ENCODE results near the gene TSSC4.

The TSSC4 gene

GRCh38 chr11:2436013-2436520 lies 35.5 kb downstream of the TSSC4 start:
- DNase-seq, result no peak

GRCh38 chr11:2436521-2437031 lies 36.0 kb downstream of the TSSC4 start:
- no peak for DNase-seq

GRCh38 chr11:2437516-2437915 lies 37.0 kb downstream of the TSSC4 start:
- DNase-seq, result no peak

- DNase-seq, result no peak
These were observed 39.3 kb downstream of the TSSC4 start for GRCh38 chr11:2439820-2440219.

GRCh38 chr11:2440646-2441045 lies 40.1 kb downstream of the TSSC4 start:
- no peak for DNase-seq

- DNase-seq, result no peak
These were observed 40.6 kb downstream of the TSSC4 start for GRCh38 chr11:2441171-2441570.

- DNase-seq, result no peak
These were observed 42.0 kb downstream of the TSSC4 start for GRCh38 chr11:2442589-2442988.

- DNase-seq, result no peak
These were observed 42.9 kb downstream of the TSSC4 start for GRCh38 chr11:2443406-2443805.

GRCh38 chr11:2443881-2444820 lies 43.6 kb downstream of the TSSC4 start, which contains the start of gene TRPM5:
TSS of gene TRPM5 (minus strand) at chr11:2444514. CDS start at chr11:2423036, 21,478 bp downstream.
- no peak for DNase-seq

GRCh38 chr11:2444821-2445745 lies 44.5 kb downstream of the TSSC4 start, which contains the start of gene KCNQ1:
TSS of gene KCNQ1 (plus strand) at chr11:2445008. CDS start at chr11:2445099, 91 bp downstream.
- no peak for DNase-seq

- DNase-seq, result no peak
These were observed 45.4 kb downstream of the TSSC4 start for GRCh38 chr11:2445746-2446551.

GRCh38 chr11:2446590-2447252 lies 46.2 kb downstream of the TSSC4 start:
- no peak for DNase-seq

- no peak for DNase-seq
These were observed 46.9 kb downstream of the TSSC4 start for GRCh38 chr11:2447253-2447950.

GRCh38 chr11:2447951-2448650 lies 47.6 kb downstream of the TSSC4 start:
- DNase-seq, result no peak

- no peak for DNase-seq
These were observed 48.4 kb downstream of the TSSC4 start for GRCh38 chr11:2448661-2449547.

GRCh38 chr11:2449548-2450320 lies 49.2 kb downstream of the TSSC4 start:
- DNase-seq, result no peak

- no peak for DNase-seq
These were observed 49.9 kb downstream of the TSSC4 start for GRCh38 chr11:2450321-2451041.

- no peak for DNase-seq
These were observed 50.8 kb downstream of the TSSC4 start for GRCh38 chr11:2451336-2451735.

Measured in NCI-H446 treated with DMSO at 0.1 percent for 48 hours (cell line).